HG02981 (cell line): ENCODE measurements around the gene NAT10.

Experiments
- ATAC-seq: cut with Tn5 transposase; IDR thresholded peaks from one replicate; pipeline ENCODE4 v1.9.1; 2021; ENCODE audit warnings: mild to moderate bottlenecking, moderate library complexity; ENCODE audit not compliant: unreplicated experiment

NAT10 gene

GRCh38 chr11:34105957-34106504, 602 bp downstream of the NAT10 start:
- ATAC-seq, result no peak

GRCh38 chr11:34111722-34112270, 6.4 kb downstream of the NAT10 start:
- ATAC-seq, result no peak

GRCh38 chr11:34114014-34114413, 8.6 kb downstream of the NAT10 start:
- ATAC-seq, result no peak

- ATAC-seq, result no peak
Observed at GRCh38 chr11:34114471-34114870, 9.0 kb downstream of the NAT10 start.

GRCh38 chr11:34120651-34121050, 15.2 kb downstream of the NAT10 start:
- ATAC-seq, result no peak

GRCh38 chr11:34124885-34125668, 19.6 kb downstream of the NAT10 start:
- ATAC-seq, result no peak

- no peak for ATAC-seq
Observed at GRCh38 chr11:34126959-34127848, 21.8 kb downstream of the NAT10 start.

- no peak for ATAC-seq
Observed at GRCh38 chr11:34128824-34129223, 23.4 kb downstream of the NAT10 start.

GRCh38 chr11:34132261-34132965, 27.0 kb downstream of the NAT10 start:
- no peak for ATAC-seq

- ATAC-seq, result no peak
Observed at GRCh38 chr11:34134765-34135164, 29.3 kb downstream of the NAT10 start.

GRCh38 chr11:34135439-34135838, 30.0 kb downstream of the NAT10 start:
- no peak for ATAC-seq

GRCh38 chr11:34136420-34136819, 31.0 kb downstream of the NAT10 start:
- ATAC-seq, result no peak

- no peak for ATAC-seq
Observed at GRCh38 chr11:34139346-34139745, 33.9 kb downstream of the NAT10 start.

- ATAC-seq, result no peak
Observed at GRCh38 chr11:34140149-34140548, 34.7 kb downstream of the NAT10 start.

GRCh38 chr11:34143048-34143447, 37.6 kb downstream of the NAT10 start:
- no peak for ATAC-seq

- ATAC-seq, result no peak
Observed at GRCh38 chr11:34145073-34145472, 39.6 kb downstream of the NAT10 start.

GRCh38 chr11:34145847-34146381, 40.5 kb downstream of the NAT10 start:
- no peak for ATAC-seq

GRCh38 chr11:34146411-34146810, 41.0 kb downstream of the NAT10 start:
- no peak for ATAC-seq

- ATAC-seq, result no peak
Observed at GRCh38 chr11:34146866-34147265, 41.4 kb downstream of the NAT10 start.

- ATAC-seq, result no peak
Observed at GRCh38 chr11:34147581-34147980, 42.2 kb downstream of the NAT10 start.
